HG03175 (cell line): ENCODE results near the gene ENKD1.

Source experiments
- ATAC-seq: cut with Tn5 transposase; IDR thresholded peaks from one replicate; pipeline ENCODE4 v1.9.1; 2021; ENCODE audit warnings: mild to moderate bottlenecking, moderate library complexity; ENCODE audit not compliant: unreplicated experiment

Gene ENKD1

DNA sequence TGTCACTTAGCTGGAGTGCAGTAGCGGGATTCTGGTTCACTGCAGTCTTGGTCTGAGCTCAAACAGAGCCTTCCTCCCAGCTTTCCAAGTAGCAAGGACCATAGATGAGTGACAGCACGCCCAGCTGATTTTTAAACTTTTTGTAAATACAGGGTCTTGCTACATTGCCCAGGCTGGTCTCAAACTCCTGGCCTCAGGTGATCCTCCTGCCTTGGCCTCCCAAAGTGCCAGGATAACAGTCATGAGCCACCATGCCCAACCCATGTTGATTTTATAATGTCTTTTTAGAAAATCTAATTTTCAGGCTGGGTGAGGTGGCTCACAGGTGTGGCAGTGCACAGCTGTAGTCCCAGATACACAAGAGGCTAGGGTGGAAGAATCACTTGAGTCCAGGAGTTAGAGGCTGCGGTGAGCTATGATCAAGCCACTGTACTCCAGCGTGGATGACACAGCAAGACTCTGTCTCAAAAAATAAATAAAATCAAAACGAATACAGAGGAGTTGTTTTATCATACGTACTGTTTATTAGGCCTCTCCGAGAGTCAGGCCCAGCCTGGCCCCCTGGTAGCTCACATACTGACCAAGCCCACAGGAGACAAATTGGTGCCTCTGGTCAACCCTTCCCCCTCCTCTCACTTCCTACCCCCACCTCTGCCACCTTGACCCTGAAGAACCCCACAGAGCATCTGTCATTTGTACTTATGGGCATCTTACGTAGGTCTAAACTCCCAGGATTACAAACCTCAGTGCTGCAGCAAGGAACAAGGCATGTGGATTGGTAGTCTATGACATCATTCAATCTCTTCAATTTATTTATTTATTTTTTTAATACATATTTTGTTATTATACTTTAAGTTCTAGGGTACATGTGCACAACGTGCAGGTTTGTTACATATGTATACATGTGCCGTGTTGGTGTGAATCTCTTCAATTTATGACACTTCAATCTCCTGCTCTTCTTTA is 13.7 kb upstream of the ENKD1 start:
- ATAC-seq: no peak

GRCh38 chr16:67678354-67679023 is 11.9 kb upstream of the ENKD1 start:
- no peak for ATAC-seq

- no peak for ATAC-seq
These were observed 11.2 kb upstream of the ENKD1 start for GRCh38 chr16:67677712-67678111.

- ATAC-seq: no peak
These were observed 10.4 kb upstream of the ENKD1 start for GRCh38 chr16:67676939-67677338.

DNA sequence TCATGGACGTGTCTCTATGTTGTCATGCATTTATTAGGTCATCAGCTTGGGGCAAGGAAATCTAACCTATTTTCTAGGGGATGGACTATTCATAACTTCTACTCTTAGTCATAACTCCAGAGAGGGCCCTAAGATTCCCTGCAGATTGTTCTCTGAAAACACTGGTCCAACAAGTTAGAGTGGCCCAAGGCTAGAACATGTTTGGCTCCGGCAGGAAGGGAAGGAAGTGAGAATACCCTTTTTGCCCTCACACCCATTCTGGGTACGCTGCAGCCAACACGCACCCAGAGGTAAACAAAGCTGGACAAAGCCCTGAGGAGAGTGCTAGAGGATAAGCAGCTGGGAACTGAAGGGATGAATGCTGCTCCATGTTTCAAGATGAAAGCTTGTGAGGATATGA is 10.0 kb upstream of the ENKD1 start:
- no peak for ATAC-seq

GRCh38 chr16:67675999-67676398 is 9.4 kb upstream of the ENKD1 start:
- ATAC-seq: no peak

DNA sequence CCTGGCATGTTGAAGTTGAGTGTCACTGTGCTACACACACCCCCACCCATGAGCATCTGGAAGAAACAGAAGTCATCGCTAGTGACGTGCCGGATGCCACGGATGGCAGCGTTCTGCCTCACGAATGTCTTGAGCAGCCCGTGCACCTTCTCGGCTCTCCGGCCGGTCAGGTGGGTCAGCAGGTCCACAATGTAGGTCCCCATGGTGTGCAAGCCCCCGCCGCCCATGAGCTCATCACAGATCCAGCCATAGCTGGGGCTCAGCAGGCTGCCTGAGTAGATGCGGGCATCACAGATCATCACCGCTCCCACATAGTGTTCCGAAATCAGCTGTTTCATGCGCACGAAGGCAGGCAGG is 9.0 kb upstream of the ENKD1 start:
- ATAC-seq: no peak

DNA sequence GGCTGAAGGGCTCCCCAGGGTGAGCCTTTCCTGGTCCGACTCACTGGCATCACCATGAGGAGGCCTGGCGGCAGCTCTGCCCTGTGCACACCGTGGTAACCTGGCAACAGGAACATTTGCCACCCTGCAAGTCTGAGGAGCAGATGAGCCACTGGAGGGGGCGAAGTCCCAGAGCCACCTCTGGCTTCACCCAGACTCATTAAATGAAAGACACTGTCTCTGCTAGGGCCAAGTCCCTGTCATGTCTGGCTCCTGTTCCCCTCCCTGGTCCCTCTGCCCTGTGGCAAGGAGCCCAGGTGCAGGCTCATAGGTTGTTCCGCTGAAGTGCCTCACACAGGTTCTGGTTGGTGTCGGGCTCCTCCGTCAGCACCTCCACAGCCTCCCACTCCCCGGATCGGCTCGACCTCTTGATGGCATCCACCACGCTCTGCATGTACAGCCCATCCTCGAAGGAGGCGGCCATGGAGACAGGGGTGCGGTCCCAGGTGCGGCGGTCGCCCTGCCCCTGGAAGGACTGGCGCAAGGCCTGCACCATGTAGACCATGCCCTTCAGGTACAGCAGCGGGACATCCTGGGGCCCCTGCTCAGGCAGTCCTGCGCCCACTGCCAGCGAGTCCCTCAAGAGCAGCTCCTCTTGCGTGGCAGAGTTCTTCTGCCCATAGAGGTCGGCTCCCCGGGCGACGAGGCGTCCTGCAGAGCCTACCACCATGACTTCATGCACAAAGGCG is 8.5 kb upstream of the ENKD1 start:
- ATAC-seq: no peak

DNA sequence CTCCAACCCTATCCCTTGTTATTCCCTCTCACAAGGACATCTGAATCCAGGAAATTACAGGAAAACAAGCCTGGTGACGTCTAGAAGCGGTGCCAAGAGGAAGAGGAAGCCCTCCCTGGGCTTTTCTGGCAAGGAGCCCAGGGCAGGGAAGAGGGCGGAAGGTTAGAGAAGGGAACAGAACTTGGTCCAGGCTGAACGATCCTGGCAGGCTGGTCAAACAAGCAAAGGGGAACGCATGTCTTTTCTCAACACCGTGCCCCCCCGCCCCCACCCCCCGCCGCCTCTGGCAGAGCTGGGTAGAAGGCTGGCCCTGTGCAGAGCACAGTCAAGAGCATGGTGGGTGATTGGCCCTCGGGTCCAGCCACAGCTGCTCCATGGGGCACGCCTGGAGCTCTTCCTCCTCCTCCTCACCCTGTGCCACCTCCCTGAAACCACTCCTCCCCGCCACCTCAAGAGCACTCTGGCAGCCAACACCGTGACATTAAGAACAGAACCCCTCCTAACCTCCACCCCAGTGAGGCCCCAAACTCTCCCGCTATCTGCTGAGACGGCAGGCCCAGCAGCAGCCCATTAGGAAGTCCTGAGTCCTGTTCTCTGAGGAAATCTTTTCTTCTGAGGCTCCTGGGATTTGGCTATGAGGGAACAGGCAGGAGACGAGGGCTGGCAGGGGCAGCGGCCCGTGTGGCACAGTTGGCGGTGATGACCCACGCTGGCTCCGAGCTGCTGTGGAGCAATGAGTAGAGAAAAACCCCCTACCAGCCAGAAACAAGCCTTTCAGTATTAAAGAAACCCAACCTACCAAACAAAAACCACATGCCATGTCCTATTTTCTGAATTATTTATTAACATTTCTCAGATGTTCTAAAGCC is 7.4 kb upstream of the ENKD1 start:
- no peak for ATAC-seq

GRCh38 chr16:67672739-67673662 is 6.5 kb upstream of the ENKD1 start:
- ATAC-seq: no peak

DNA sequence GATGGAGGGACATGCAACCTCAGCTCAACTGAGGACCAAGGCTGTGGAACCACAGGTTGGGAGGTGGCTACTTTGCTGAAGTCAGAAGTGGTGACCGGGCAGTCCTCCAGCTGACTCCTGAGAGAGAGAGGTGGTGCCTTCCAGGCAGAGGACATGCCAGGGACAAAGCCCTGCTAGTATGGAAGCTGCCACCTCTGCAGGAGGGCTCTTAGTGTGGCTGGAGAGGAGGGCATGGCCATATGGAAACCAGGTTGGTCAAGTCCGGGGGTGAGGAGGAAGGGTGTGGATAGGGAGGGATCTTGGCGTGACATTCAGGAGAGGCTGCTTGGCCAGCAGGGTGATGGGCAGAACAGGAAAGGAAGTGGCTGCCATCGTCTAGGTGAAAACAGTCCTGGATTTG is 5.8 kb upstream of the ENKD1 start:
- no peak for ATAC-seq

DNA sequence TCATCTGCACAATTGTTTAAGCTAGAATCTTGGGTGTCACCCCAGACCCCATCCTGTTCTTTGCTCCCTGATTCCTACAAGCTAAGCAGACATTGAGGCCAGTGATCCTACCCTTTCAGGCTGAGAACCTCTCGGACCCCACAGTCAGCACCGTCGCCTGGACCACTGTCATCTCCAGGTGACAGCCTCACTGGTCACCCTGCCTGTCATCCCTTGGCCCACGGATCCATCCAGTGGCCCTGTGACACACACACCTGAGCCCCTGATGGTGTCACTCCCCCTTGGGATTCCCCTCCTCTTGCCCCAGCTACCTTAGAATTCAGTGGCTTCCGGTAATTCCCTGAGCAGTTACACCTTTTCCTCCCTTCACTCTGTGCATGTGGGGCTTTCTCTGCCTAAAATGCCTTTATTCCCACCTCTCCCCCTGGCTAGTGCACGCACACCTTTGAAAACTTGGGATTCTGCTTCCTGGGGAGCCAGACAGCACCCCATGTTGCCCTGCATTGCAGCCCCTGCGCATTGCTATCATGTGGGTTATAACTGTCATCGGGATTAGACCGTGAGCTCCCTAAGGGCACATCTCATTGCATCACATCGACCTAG is 3.0 kb upstream of the ENKD1 start:
- no peak for ATAC-seq

- no peak for ATAC-seq
These were observed 2.1 kb upstream of the ENKD1 start for GRCh38 chr16:67668495-67669157.

GRCh38 chr16:67667817-67668494 is 1.4 kb upstream of the ENKD1 start:
- peak; percentile 76 for ATAC-seq

GRCh38 chr16:67667453-67667816 is 885 bp upstream of the ENKD1 start:
- no peak for ATAC-seq

- no peak for ATAC-seq
These were observed 458 bp downstream of the ENKD1 start for GRCh38 chr16:67666032-67666551.

DNA sequence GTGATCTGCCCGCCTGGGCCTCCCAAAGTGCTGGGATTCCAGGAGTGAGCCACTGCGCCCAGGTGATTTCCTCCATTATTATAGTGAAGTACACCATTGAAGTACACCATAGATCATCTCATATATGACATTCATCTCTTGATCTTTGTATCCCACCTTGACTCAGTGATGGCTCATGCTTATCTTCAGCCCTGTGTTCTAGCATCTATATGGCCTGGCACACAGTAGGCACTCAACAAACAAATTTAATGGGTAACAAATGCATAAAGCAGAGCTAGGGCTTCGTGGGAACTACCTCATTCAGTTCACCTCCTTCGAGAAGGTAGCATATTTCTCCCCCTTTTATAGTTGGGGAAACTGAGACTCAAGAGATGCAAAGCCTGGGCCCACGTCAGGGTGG is 952 bp downstream of the ENKD1 start:
- ATAC-seq: no peak

GRCh38 chr16:67664871-67665270 is 1.7 kb downstream of the ENKD1 start:
- no peak for ATAC-seq
